ENCODE measurements around the gene VPS37B.

DNA sequence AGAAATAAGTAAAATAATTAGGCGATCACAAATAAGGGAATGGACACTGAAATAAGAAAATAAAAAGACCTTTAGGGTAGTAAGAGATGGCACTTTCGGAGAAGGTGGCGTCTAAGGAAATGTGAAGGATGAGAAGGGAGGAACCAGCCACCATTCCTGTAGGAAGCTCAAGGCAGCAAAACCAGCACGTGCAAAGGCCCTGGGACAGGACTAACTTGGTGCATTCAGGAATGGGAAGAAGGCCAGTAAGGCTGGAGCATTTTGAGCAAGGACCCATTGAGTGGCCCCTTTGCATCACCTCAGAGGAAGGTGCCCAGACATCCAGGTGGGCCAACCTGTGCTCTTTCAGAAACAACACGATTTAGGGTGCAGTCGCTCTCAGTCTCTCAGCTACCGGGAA is 738 bp upstream of the VPS37B start:
- TF ChIP-seq, protein P1, sequence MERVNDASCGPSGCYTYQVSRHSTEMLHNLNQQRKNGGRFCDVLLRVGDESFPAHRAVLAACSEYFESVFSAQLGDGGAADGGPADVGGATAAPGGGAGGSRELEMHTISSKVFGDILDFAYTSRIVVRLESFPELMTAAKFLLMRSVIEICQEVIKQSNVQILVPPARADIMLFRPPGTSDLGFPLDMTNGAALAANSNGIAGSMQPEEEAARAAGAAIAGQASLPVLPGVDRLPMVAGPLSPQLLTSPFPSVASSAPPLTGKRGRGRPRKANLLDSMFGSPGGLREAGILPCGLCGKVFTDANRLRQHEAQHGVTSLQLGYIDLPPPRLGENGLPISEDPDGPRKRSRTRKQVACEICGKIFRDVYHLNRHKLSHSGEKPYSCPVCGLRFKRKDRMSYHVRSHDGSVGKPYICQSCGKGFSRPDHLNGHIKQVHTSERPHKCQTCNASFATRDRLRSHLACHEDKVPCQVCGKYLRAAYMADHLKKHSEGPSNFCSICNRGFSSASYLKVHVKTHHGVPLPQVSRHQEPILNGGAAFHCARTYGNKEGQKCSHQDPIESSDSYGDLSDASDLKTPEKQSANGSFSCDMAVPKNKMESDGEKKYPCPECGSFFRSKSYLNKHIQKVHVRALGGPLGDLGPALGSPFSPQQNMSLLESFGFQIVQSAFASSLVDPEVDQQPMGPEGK (CRISPR knock-in tag; IDR thresholded peaks at IDR 0.05; ENCODE audit: borderline replicate concordance): no peak
- no peak for TF ChIP-seq ZFP30 (CRISPR knock-in tag; IDR thresholded peaks at IDR 0.05)
- TF ChIP-seq, protein P2, sequence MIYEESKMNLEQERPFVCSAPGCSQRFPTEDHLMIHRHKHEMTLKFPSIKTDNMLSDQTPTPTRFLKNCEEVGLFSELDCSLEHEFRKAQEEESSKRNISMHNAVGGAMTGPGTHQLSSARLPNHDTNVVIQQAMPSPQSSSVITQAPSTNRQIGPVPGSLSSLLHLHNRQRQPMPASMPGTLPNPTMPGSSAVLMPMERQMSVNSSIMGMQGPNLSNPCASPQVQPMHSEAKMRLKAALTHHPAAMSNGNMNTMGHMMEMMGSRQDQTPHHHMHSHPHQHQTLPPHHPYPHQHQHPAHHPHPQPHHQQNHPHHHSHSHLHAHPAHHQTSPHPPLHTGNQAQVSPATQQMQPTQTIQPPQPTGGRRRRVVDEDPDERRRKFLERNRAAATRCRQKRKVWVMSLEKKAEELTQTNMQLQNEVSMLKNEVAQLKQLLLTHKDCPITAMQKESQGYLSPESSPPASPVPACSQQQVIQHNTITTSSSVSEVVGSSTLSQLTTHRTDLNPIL (CRISPR knock-in tag; IDR thresholded peaks at IDR 0.05; ENCODE audit: low read depth): no peak
- TF ChIP-seq, protein P3, sequence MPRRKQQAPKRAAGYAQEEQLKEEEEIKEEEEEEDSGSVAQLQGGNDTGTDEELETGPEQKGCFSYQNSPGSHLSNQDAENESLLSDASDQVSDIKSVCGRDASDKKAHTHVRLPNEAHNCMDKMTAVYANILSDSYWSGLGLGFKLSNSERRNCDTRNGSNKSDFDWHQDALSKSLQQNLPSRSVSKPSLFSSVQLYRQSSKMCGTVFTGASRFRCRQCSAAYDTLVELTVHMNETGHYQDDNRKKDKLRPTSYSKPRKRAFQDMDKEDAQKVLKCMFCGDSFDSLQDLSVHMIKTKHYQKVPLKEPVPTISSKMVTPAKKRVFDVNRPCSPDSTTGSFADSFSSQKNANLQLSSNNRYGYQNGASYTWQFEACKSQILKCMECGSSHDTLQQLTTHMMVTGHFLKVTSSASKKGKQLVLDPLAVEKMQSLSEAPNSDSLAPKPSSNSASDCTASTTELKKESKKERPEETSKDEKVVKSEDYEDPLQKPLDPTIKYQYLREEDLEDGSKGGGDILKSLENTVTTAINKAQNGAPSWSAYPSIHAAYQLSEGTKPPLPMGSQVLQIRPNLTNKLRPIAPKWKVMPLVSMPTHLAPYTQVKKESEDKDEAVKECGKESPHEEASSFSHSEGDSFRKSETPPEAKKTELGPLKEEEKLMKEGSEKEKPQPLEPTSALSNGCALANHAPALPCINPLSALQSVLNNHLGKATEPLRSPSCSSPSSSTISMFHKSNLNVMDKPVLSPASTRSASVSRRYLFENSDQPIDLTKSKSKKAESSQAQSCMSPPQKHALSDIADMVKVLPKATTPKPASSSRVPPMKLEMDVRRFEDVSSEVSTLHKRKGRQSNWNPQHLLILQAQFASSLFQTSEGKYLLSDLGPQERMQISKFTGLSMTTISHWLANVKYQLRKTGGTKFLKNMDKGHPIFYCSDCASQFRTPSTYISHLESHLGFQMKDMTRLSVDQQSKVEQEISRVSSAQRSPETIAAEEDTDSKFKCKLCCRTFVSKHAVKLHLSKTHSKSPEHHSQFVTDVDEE (CRISPR knock-in tag; IDR thresholded peaks at IDR 0.05): no peak
- TF ChIP-seq ZNF565 (CRISPR knock-in tag; conservative IDR thresholded peaks at IDR 0.05; ENCODE audit: low read depth): no peak
- no peak for TF ChIP-seq ISL1 (CRISPR knock-in tag; IDR thresholded peaks at IDR 0.05)
- TF ChIP-seq RARB (CRISPR knock-in tag; IDR thresholded peaks at IDR 0.05): no peak
- no peak for TF ChIP-seq ZFP3 (CRISPR knock-in tag; IDR thresholded peaks at IDR 0.05)

Measured in SK-N-SH treated with all-trans-retinoic acid at 6 μM for 48 hours (cell line).